HepG2 (cell line): ENCODE results near the gene RALB. TPM values are rescaled to one million over a fixed set of nuclear protein-coding genes. Genes with fewer than 3 reads are reported as not detected.

Source experiments
- AKAP8 ChIP-seq: sonication (generic); formaldehyde crosslinking; IDR thresholded peaks from 2 replicates; pipeline ENCODE4 v1.5.1; 2020; ENCODE audit warnings: mild to moderate bottlenecking, missing genetic modification reagents
- DNMT3B ChIP-seq: conservative IDR thresholded peaks from 2 replicates; pipeline ENCODE4 v1.6.1; 2016; ENCODE audit warnings: missing biosample characterization, control low read depth
- EHMT2 ChIP-seq: fragments of 200-600 bp; sonication (generic); IDR thresholded peaks from 2 replicates; pipeline ENCODE4 v1.7.0; 2017; ENCODE audit warnings: antibody characterized with exemption, low read depth, low read length, borderline replicate concordance
- HMGA1 ChIP-seq: sonication (generic); formaldehyde crosslinking; conservative IDR thresholded peaks from 2 replicates; pipeline ENCODE4 v1.4.0; 2020; ENCODE audit warnings: missing genetic modification reagents
- KLF16 ChIP-seq, 2 experiments: sonication (generic) in 1 of 2; formaldehyde crosslinking in 1 of 2; IDR thresholded peaks; 2 replicates each; pipeline versions ENCODE4 v1.6.1 to v1.8.0; 2016 to 2023; ENCODE audit warnings: missing genetic modification reagents in 2 of 2, missing compliant biosample characterization in 1 of 2
- KMT2A ChIP-seq: sonication (generic); formaldehyde crosslinking; IDR thresholded peaks from 2 replicates; pipeline ENCODE4 v1.4.0; 2020; ENCODE audit warnings: missing genetic modification reagents
- MYNN ChIP-seq: sonication (generic); formaldehyde crosslinking; IDR thresholded peaks from 2 replicates; pipeline ENCODE4 v1.4.0; 2020; ENCODE audit warnings: mild to moderate bottlenecking, low read depth, missing genetic modification reagents
- NCOA1 ChIP-seq: sonication (generic); formaldehyde crosslinking; IDR thresholded peaks from 2 replicates; pipeline ENCODE4 v1.9.0; 2021; ENCODE audit warnings: missing genetic modification reagents
- SMAD1 ChIP-seq: sonication (generic); formaldehyde crosslinking; IDR thresholded peaks from 2 replicates; pipeline ENCODE4 v1.4.0; 2020; ENCODE audit warnings: missing genetic modification reagents, low read depth, mild to moderate bottlenecking, borderline replicate concordance
- XBP1 ChIP-seq: sonication (generic); formaldehyde crosslinking; IDR thresholded peaks from 2 replicates; pipeline ENCODE4 v1.5.0; 2020; ENCODE audit warnings: missing genetic modification reagents
- ZNF558 ChIP-seq: sonication (generic); formaldehyde crosslinking; IDR thresholded peaks from 2 replicates; pipeline ENCODE4 v1.9.0; 2022; ENCODE audit warnings: mild to moderate bottlenecking, missing genetic modification reagents, borderline replicate concordance
- ZNF720 ChIP-seq: sonication (generic); formaldehyde crosslinking; IDR thresholded peaks from 2 replicates; pipeline ENCODE4 v1.4.0; 2020; ENCODE audit warnings: missing genetic modification reagents
- polyA plus RNA-seq, 8 experiments: library from polyadenylated mRNA; depleted of rRNA in 3 of 8; stranded (reverse) in 7 of 8; unstranded in 1 of 8; fragments of >200 nt; fragmentation: Illumina TruSeq in 4 of 8; extraction: Trizol in 4 of 8; gene quantifications; 2 replicates each; pipeline versions ENCODE4 v1.2.1 to v1.2.3, GENCODE V29; 2011 to 2016; ENCODE audit warnings: low read depth in 4 of 8, missing spikeins in 1 of 8, mixed read lengths in 1 of 8; ENCODE audit not compliant: insufficient read depth in 1 of 8
- total RNA-seq, 5 experiments: library from RNA; depleted of rRNA; stranded (reverse); fragments of >200 nt; fragmentation: Illumina TruSeq; extraction: Trizol; gene quantifications; 2 replicates each; pipeline ENCODE4 v1.2.3, GENCODE V29; 2016; ENCODE audit warnings: low read depth in 1 of 5
- TF ChIP-seq, protein P1 (sequence below): sonication (generic); formaldehyde crosslinking; IDR thresholded peaks from 2 replicates; pipeline ENCODE4 v1.5.0; 2020; ENCODE audit warnings: missing genetic modification reagents
- TF ChIP-seq, protein P2 (sequence below), 2 experiments: sonication (generic) in 1 of 2; formaldehyde crosslinking in 1 of 2; IDR thresholded peaks; 2 replicates each; pipeline versions ENCODE4 v1.6.1 to v1.9.0; 2014 to 2022; ENCODE audit warnings: antibody characterized with exemption in 1 of 2, borderline replicate concordance in 1 of 2, inconsistent platforms in 1 of 2, low read depth in 1 of 2, missing genetic modification reagents in 1 of 2
- TF ChIP-seq, protein P3 (sequence below): sonication (generic); formaldehyde crosslinking; IDR thresholded peaks from 2 replicates; pipeline ENCODE4 v1.4.0; 2020; ENCODE audit warnings: mild to moderate bottlenecking, missing genetic modification reagents
- TF ChIP-seq, protein P4 (sequence below): sonication (generic); formaldehyde crosslinking; IDR thresholded peaks from 2 replicates; pipeline ENCODE4 v1.8.0; 2022; ENCODE audit warnings: mild to moderate bottlenecking, missing genetic modification reagents
- TF ChIP-seq, protein P5 (sequence below): sonication (generic); formaldehyde crosslinking; IDR thresholded peaks from 2 replicates; pipeline ENCODE4 v1.4.0; 2020; ENCODE audit warnings: mild to moderate bottlenecking, low read depth, missing genetic modification reagents

RALB gene
- total and polyA plus RNA-seq, 2 of the 13 experiments (the other 11 are each of a cell fraction or from before 2014, with no cell fraction given), result 37.8 to 43.2 TPM

DNA sequence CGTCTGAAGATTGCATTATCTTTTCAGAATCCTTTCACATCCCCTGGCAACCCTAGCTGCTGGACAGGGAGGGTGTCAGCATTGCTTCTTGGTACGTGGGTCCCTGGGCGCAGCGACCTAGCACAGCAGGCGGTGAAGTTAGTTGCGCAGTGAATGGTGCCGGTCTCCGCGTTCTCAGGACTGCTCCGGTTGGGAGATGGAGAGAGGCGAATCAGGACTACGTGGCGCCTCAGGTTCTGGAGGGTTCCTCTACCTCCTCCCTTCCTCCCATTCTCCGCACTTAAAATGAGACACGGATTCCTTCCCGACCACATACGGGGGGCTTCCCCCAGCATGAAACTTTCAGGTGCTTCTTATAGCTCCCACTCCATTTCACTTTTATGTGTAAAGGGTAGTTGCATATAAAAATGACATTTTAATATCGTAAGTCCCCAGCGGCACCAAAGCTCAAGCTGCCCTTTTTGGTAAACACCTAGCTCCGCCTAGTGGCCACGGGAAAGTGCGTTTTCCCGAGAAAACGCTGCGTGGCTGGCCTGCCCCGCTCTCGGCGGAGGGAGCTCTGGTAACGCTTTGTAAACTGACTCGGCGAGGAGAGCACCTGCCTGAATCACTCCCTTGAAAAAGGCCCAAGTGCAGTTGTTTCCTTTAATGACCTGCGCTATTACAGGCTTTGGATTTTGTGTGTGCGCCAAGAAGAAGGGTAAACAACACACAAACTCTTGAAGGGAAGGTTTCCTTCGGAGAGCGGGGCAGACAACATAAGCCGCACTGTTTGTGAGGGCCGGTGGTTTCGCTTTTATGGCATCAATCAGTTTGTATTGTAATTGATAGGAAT, 60.4 kb downstream of the RALB start (continued):
- TF ChIP-seq ZNF720, result no peak
- TF ChIP-seq EHMT2, result no peak
- no peak for TF ChIP-seq DNMT3B (CRISPR knock-in tag)
- TF ChIP-seq KMT2A, result no peak; the same call in 1 of the 2 replicates
- no peak for TF ChIP-seq XBP1 (CRISPR knock-in tag)
- TF ChIP-seq HMGA1, result no peak
- TF ChIP-seq, protein P1, sequence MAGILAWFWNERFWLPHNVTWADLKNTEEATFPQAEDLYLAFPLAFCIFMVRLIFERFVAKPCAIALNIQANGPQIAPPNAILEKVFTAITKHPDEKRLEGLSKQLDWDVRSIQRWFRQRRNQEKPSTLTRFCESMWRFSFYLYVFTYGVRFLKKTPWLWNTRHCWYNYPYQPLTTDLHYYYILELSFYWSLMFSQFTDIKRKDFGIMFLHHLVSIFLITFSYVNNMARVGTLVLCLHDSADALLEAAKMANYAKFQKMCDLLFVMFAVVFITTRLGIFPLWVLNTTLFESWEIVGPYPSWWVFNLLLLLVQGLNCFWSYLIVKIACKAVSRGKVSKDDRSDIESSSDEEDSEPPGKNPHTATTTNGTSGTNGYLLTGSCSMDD (CRISPR knock-in tag), result no peak
- TF ChIP-seq MYNN (CRISPR knock-in tag), result 0 out of 2 replicates have a peak, but pooled peaks have one; percentile 63
- no peak for TF ChIP-seq SMAD1 (CRISPR knock-in tag)
- TF ChIP-seq, protein P2, sequence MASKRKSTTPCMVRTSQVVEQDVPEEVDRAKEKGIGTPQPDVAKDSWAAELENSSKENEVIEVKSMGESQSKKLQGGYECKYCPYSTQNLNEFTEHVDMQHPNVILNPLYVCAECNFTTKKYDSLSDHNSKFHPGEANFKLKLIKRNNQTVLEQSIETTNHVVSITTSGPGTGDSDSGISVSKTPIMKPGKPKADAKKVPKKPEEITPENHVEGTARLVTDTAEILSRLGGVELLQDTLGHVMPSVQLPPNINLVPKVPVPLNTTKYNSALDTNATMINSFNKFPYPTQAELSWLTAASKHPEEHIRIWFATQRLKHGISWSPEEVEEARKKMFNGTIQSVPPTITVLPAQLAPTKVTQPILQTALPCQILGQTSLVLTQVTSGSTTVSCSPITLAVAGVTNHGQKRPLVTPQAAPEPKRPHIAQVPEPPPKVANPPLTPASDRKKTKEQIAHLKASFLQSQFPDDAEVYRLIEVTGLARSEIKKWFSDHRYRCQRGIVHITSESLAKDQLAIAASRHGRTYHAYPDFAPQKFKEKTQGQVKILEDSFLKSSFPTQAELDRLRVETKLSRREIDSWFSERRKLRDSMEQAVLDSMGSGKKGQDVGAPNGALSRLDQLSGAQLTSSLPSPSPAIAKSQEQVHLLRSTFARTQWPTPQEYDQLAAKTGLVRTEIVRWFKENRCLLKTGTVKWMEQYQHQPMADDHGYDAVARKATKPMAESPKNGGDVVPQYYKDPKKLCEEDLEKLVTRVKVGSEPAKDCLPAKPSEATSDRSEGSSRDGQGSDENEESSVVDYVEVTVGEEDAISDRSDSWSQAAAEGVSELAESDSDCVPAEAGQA (IDR thresholded peaks at IDR 0.05; ENCODE audit: low read depth), result no peak
- TF ChIP-seq, protein P2 (CRISPR knock-in tag; IDR thresholded peaks at IDR 0.05; ENCODE audit: borderline replicate concordance), result no peak
- TF ChIP-seq NCOA1 (CRISPR knock-in tag), result 0 out of 2 replicates have a peak, but pooled peaks have one; percentile 90
- peak in 1 of 2 experiments; percentile 58; a peak in 1 of 4 replicates for TF ChIP-seq KLF16 (CRISPR knock-in tag; IDR thresholded peaks at IDR 0.05)
- TF ChIP-seq, protein P3, sequence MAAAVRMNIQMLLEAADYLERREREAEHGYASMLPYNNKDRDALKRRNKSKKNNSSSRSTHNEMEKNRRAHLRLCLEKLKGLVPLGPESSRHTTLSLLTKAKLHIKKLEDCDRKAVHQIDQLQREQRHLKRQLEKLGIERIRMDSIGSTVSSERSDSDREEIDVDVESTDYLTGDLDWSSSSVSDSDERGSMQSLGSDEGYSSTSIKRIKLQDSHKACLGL (CRISPR knock-in tag), result no peak
- TF ChIP-seq, protein P4, sequence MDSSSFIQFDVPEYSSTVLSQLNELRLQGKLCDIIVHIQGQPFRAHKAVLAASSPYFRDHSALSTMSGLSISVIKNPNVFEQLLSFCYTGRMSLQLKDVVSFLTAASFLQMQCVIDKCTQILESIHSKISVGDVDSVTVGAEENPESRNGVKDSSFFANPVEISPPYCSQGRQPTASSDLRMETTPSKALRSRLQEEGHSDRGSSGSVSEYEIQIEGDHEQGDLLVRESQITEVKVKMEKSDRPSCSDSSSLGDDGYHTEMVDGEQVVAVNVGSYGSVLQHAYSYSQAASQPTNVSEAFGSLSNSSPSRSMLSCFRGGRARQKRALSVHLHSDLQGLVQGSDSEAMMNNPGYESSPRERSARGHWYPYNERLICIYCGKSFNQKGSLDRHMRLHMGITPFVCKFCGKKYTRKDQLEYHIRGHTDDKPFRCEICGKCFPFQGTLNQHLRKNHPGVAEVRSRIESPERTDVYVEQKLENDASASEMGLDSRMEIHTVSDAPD (CRISPR knock-in tag), result no peak
- TF ChIP-seq, protein P5, sequence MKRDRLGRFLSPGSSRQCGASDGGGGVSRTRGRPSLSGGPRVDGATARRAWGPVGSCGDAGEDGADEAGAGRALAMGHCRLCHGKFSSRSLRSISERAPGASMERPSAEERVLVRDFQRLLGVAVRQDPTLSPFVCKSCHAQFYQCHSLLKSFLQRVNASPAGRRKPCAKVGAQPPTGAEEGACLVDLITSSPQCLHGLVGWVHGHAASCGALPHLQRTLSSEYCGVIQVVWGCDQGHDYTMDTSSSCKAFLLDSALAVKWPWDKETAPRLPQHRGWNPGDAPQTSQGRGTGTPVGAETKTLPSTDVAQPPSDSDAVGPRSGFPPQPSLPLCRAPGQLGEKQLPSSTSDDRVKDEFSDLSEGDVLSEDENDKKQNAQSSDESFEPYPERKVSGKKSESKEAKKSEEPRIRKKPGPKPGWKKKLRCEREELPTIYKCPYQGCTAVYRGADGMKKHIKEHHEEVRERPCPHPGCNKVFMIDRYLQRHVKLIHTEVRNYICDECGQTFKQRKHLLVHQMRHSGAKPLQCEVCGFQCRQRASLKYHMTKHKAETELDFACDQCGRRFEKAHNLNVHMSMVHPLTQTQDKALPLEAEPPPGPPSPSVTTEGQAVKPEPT, result no peak
- TF ChIP-seq AKAP8 (CRISPR knock-in tag), result no peak
- no peak for TF ChIP-seq ZNF558 (CRISPR knock-in tag)
